GM18861 (cell line): ENCODE data around the gene AGXT.

Experiments
- ATAC-seq: cut with Tn5 transposase; IDR thresholded peaks from one replicate; pipeline ENCODE4 v1.9.1; 2021; ENCODE audit not compliant: unreplicated experiment

The AGXT gene

GRCh38 chr2:240896871-240897692 is 28.5 kb downstream of the AGXT start:
- no peak for ATAC-seq

GRCh38 chr2:240898108-240898730 is 29.6 kb downstream of the AGXT start:
- ATAC-seq: no peak

- no peak for ATAC-seq
Observed at GRCh38 chr2:240898731-240899467, 30.3 kb downstream of the AGXT start.

- no peak for ATAC-seq
Observed at GRCh38 chr2:240899468-240899865, 30.8 kb downstream of the AGXT start.

- no peak for ATAC-seq
Observed at GRCh38 chr2:240900141-240900860, 31.7 kb downstream of the AGXT start.

GRCh38 chr2:240901986-240902614 is 33.5 kb downstream of the AGXT start:
- ATAC-seq: no peak

- ATAC-seq: no peak
Observed at GRCh38 chr2:240902615-240903041, 34.0 kb downstream of the AGXT start.

GRCh38 chr2:240903191-240904060 is 34.8 kb downstream of the AGXT start:
- no peak for ATAC-seq

GRCh38 chr2:240904216-240905175 is 35.9 kb downstream of the AGXT start:
- no peak for ATAC-seq

- no peak for ATAC-seq
Observed at GRCh38 chr2:240905176-240905781, 36.7 kb downstream of the AGXT start.

GRCh38 chr2:240906141-240906910 is 37.7 kb downstream of the AGXT start, which contains the start of gene CROCC2:
TSS of gene CROCC2 (plus strand) at chr2:240906336. CDS start at chr2:240906514, 178 bp downstream.
- no peak for ATAC-seq

- no peak for ATAC-seq
Observed at GRCh38 chr2:240906911-240907590, 38.4 kb downstream of the AGXT start.

- no peak for ATAC-seq
Observed at GRCh38 chr2:240909216-240909974, 40.8 kb downstream of the AGXT start.

GRCh38 chr2:240911641-240912265 is 43.1 kb downstream of the AGXT start:
- ATAC-seq: no peak
